Ramos (cell line): ENCODE data around the gene UQCR11.

Experiments
- in situ Hi-C: fragments of 300-500 bp; cut with MboI; formaldehyde crosslinking; loops from one replicate; pipeline ENCODE4 v1.14.3; 2022; ENCODE audit warnings: low sequenced_read_pairs; ENCODE audit not compliant: unreplicated experiment

UQCR11 gene

DNA sequence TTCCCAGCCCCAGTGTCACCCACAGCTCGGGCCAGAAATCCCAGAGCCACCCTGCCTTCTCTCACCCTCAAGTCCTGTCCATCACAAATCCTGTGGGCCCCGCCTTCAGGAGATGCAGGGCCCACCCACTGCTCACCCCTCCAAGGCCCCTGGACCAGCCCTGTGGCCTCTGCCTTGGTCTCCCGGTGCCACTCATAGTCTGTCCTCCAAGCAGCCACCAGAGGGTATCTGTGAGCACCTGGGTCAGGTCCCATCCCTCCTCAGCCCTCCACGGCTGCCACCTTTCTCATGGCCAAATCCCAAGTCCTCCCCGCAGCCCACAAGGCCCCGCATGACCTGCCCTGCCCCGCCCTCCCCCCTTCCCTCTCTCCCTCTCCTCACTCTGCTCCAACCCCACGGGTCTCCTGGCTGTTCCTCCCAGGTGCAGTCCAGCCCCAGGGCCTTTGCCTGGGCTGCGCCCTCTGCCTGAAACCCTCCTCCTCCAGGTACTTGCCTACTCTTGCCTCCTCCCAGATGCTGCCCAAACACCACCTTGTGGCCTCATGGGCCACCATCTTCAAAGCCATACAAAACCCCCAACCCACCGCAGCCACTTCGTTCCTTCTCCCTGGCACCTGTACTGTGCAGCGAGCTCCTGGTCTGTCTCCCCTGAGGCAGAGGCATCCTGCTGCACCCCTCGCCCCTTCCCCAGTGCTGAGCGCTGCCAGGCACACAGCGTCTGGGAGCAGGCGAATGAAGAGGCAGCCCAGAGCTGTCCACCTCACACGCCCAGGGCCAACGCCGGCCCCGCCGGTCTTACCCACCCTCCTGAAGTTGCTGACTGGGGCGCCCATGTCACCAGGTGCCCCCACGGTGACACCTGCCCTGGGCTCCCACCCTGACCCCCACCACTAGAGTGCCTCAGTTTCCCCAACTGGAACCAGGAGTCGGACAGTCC lies 13.2 kb upstream of the UQCR11 start:
- in situ Hi-C loops = no loop called here

DNA sequence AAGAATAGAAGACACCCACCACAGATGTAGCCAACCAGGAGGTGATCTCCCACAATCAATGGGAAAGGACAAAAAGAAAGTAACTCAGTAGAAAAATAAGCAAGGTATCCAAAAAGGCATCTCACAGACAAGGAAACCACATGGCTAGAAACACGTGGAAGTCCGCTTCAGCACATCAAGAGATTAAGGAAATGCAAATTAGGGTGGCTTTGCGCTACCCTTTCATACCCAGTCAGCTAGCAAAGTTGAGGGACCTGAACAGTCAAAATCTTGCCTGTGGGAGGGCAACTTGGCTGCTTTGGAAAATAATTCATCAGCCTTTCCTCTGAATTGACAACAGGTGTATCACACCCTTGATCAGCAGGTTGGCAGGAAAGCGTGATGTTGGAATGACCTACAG lies 11.6 kb upstream of the UQCR11 start:
- in situ Hi-C loops = no loop called here

GRCh38 chr19:1616396-1616795 lies 11.1 kb upstream of the UQCR11 start:
- in situ Hi-C loops = no loop called here

GRCh38 chr19:1615156-1615765 lies 10.0 kb upstream of the UQCR11 start:
- in situ Hi-C loops = no loop called here

DNA sequence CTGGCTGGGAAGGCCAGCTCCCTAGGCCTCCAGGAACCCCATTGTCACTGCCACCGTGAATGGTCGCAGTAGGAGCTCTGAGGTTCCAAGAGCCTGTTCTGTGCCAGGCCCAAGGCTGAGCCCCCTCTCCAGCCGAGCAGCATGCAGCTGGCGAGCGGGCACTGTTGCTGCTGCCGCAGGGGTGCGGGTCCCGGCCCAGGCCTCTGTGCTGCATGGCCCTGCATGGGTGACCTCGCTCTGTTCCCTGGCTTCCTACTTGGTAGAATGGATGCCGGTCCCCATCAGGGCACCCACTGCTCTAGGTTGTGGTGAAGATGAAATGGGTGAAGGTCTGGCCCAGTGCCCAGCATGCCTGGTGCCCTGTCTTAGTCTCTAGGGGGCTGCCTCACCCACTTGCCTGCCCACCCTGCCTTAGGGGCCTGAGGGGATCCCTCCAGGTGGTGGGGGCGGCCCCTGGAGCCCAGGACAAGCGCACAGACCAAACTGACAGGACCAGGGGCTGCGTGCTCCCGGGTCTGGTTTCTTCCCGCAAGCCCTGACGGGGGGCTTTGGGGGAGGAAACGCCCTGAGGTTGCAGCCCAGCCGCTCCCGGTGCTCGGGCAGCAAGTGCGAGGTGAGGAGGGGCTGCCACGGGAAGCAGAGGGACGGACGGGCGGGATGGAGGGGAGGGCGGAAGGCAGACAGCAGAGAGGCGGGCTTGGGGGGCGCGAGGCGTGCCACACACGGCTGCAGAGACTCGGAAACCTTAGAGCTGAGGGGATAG lies 8.7 kb upstream of the UQCR11 start:
- in situ Hi-C loops = no loop called here

GRCh38 chr19:1613146-1613545 lies 7.9 kb upstream of the UQCR11 start:
- in situ Hi-C loops = no loop called here

GRCh38 chr19:1612114-1613086 lies 7.1 kb upstream of the UQCR11 start:
- in situ Hi-C loops = no loop called here

DNA sequence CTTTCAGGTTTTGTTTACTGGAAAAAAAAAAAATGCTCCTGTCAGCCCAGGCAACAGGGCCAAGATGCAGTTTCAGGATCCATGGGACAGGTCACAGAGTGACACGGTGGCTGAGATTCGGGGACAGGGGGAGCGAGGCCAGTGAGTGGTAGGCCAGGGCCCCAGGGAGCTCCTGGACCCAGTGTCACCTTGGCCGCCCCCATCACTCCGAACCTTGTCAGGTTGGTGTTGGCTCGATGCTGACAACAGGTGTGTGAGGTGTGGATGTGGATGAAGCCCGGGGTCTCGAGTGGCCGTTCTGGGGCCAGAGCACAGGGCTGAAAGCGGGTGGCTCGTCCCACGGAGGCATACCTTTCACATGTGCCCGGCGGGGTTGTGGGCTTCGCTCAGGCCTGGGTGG lies 6.1 kb upstream of the UQCR11 start:
- in situ Hi-C loops = no loop called here

GRCh38 chr19:1610579-1610978 lies 5.3 kb upstream of the UQCR11 start:
- in situ Hi-C loops = no loop called here

- in situ Hi-C loops = no loop called here
Measured at GRCh38 chr19:1609680-1610474, 4.6 kb upstream of the UQCR11 start.

- in situ Hi-C loops = no loop called here
Measured at GRCh38 chr19:1609103-1609396, 3.8 kb upstream of the UQCR11 start.

DNA sequence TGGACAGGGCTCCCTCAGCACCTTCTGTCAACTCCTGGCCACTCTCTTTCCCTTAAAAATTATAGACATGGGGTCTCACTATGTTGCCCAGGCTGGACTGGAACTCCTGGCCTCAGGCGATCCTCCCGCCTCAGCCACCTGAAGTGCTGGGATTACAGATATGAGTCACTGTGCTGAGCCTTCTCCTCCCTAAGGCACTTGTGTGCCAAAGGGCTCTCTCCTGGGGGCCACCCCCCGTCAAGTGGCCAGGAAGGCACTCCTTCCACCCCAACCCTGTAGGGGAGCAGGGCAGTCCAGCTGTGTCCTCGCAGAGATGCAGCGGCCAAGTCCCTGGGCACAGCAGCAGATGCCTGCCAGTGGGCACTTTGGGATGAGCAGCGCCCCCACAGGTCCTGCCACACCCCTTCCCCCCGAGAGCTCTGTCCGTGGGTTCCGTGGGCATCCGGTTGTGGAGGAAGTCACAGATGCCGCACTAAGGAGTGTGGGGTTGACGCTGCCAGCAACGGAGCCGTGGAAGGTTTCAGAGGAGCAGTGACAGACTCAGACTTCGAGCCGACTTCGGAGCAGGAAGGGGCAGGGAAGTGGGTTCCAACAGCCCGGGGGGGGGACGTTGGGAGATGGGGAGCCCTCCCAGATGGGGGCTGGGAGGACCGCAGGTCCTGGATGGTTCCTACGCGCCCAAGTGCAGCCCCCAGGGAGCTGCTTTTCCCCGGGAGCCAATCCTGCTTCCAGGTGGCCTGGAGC lies 3.3 kb upstream of the UQCR11 start:
- in situ Hi-C loops = no loop called here

GRCh38 chr19:1606138-1606651 lies 933 bp upstream of the UQCR11 start:
- in situ Hi-C loops = no loop called here

GRCh38 chr19:1602091-1602707 lies 3.1 kb downstream of the UQCR11 start:
- in situ Hi-C loops = no loop called here

DNA sequence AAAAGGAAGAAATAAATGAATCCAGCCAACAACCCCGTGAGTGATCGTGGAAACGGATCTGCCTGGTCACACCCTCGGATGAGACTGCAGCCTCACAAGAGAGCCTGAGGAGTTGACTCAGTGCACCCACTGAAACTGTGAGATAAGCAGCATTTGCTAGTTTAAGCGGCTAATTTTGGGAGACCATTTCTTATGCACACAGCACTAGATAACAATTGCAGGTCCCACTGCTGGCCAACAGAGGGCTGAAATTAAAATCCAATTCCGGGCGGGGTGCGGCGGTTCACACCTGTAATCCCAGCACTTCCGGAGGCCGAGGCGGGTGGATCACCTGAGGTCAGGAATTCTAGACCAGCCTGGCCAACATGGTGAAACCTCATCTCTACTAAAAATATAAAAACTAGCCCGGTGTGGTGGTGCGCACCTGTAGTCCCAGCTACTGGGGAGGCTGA lies 3.6 kb downstream of the UQCR11 start:
- in situ Hi-C loops = no loop called here

- in situ Hi-C loops = no loop called here
Measured at GRCh38 chr19:1599460-1599846, 5.8 kb downstream of the UQCR11 start.

DNA sequence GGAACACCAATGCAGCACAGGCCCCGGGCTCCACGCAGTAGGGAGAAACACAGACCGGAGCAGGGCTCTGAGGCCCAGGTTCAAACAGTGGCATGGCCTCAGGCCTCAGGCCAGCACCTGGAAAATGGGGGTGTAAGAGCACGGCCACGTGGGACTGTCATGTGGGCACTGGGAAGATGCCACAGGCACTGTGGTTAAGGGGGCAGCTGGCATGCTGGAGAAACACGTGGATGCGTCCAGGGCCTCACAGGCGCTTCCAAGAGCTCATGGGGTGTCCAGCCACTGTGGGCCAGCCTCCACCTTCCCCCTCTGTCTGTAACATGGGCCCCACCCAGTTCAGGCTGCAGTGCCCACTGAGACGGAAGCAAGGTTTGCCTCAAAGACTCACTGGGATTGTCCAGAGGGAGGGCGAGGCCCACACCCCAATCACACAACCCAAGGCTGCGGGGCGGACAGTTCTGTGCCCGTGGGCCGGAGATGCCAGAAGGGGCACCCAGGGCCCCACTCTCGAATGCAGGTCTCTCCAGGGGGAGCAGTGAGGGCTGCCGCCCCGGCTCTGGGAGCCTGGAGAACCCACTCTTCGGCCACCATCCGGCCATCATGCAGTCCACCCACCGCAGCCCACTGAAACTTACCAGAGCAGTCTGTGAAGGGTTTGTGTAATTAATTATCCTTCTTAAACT lies 6.3 kb downstream of the UQCR11 start:
- in situ Hi-C loops = no loop called here

GRCh38 chr19:1593501-1593772 lies 11.8 kb downstream of the UQCR11 start:
- in situ Hi-C loops = no loop called here
